GM19328 (cell line): ENCODE data around the gene TMEM30A.

Experiments used
- ATAC-seq: cut with Tn5 transposase; IDR thresholded peaks from one replicate; pipeline ENCODE4 v1.9.1; 2021; ENCODE audit warnings: mild to moderate bottlenecking, moderate library complexity; ENCODE audit not compliant: unreplicated experiment

TMEM30A gene

DNA sequence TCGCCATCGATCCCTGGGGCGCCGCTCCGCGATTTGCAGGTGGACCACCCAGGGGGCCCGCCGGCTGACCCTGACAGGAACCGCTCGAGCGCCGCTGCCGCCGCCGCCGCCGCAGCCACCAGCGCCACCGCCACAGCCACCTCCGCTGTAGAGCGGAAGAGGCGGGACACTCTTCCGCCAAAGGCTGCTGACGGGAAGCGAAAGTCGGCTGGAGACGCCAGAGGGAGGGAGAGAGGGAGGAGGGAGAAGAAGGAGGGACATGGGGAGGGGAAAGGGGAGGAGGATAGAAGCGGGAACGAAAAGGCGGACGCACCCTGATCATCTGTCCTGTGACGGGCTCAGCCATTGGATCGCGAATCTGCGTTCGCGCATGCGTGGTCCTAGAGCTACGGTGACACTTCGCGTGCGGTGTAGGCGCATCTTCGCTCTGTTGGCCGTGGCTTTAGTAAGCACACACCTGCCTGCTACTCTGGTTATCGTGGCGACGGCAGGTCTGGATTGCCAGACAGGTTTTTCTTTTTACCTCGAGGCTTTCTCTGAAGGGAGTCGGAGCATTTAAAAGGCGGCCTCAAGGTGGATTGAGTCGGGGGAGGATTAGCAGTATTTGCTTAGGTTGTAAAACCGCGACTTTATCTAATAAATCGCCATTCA is at the start of gene TMEM30A:
Gene TMEM30A (minus strand): TSS at position 161 of the 651 bp plus-strand sequence. CDS start 154 bp downstream, at position 7.
- ATAC-seq, result peak; percentile 89

- ATAC-seq, result no peak
Observed at GRCh38 chr6:75333676-75334200, 49.1 kb upstream of the TMEM30A start.

DNA sequence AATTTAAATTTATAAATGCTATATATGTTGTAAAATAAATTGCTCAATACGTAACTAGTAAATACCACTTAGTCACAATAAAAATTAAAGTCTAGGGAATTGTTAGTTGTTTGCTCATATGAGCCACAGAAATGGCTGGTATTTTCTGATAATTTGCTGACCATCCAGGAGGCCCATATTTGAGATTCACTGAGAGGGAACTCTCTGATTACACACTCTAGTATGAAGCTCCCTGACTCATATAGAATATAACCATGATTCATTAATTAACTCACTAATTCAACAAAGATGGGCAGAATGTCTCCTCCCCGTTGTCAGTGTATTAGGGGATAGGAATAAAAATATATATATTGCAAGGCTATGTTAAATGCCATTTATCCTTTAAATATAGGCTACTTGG is 46.6 kb upstream of the TMEM30A start:
- ATAC-seq, result no peak

GRCh38 chr6:75329703-75330102 is 45.1 kb upstream of the TMEM30A start:
- ATAC-seq, result no peak

GRCh38 chr6:75327807-75328206 is 43.2 kb upstream of the TMEM30A start:
- no peak for ATAC-seq

DNA sequence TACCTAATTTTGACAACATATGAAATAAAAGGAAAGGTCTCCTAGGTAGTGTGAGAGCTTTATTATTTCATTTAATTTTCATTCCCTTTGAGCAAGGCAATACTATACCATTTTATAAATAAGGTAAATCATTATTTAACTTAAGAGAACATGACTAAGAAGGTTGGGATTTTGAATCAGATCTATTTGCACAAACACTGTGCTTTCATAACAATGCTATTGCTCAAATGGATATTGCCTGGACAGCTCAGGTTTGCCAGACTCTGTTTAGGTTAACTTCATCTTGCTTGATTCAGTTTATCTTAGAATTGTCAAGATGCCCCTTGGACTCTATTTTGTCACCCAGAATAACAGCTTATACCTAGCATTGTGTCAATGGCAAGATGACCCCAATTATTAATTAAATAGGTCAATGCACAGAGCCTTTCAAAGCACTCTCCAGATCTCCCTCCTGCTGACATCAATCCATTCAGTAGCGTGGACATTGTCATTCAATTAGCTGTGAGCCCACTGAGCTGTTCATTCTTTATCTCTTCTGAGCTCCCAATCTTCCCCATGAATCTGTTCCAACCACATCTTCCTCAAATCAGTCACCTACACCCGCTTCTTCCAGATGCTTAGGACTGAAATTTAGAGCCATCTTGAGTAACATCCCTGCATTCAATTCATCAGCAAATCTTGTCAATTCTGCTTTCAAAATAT is 42.1 kb upstream of the TMEM30A start:
- no peak for ATAC-seq

DNA sequence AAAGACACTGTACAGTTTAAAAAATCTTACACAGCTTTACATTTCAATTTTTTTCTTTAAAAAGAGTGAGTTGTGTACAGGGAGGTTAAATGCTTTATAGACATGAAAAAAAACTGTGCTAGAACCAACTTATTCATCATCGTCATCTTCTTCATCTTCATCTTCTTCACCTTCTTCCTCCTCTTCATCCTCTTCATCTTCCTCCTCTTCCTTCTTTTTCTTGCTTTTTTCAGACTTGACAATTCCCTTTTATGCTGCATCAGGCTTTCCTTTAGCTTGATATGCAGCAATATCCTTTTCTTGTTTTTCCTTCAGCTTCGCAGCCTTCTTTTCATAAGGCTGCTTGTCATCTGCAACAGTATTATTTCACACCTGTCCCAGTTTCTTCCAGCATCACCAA is 34.3 kb upstream of the TMEM30A start:
- ATAC-seq, result no peak

DNA sequence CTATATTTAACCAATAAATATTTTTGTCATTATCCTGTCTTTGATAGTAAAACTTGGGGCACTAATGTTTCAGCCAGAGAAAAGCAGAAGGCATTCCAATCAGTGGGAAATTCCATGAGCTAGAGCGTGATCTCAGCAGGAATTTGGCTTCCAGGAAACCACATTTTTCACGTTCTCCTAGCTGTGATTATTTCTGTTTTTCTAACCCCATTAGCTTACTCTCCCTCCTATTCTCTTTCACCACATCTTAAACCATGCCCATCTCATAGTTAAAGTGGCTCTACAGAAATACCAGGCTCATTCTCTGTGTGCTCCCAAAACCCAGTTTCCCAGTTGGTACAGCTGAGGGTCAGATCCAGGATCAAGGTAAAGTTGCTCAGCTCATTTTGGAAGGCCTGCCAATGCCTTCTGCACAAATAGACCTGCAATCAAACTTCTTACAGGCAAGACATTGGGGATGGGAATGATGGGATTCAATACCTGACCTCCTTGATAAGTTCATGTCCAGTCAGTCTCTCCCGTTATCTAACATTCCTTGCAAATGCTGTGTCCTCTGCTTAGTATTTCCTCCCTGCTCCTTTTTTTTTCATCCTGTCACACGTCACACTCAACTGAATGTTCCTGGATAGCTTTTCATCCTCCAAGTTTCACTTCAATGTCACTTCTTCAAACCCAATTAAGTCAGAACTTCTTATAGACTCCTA is 33.1 kb upstream of the TMEM30A start:
- no peak for ATAC-seq

DNA sequence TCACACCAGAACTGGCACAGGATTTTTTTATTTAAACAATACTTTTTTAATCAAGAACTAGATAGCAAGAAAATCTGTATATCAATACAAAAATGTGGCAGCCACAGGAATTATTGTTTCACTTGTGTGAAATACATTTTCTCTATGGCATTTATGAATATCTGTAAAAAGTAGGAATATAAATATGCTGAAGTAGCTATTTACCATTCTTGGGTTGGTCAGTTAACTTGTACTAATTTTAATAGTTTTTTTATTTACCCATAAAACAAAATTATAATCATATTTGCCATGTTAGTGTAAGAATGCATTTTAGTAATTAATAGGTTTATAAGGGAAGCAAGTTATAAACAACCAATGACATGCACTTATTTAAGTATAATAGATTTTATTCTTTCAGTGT is 31.4 kb upstream of the TMEM30A start:
- no peak for ATAC-seq

GRCh38 chr6:75308250-75308988 is 23.8 kb upstream of the TMEM30A start:
- ATAC-seq, result no peak

DNA sequence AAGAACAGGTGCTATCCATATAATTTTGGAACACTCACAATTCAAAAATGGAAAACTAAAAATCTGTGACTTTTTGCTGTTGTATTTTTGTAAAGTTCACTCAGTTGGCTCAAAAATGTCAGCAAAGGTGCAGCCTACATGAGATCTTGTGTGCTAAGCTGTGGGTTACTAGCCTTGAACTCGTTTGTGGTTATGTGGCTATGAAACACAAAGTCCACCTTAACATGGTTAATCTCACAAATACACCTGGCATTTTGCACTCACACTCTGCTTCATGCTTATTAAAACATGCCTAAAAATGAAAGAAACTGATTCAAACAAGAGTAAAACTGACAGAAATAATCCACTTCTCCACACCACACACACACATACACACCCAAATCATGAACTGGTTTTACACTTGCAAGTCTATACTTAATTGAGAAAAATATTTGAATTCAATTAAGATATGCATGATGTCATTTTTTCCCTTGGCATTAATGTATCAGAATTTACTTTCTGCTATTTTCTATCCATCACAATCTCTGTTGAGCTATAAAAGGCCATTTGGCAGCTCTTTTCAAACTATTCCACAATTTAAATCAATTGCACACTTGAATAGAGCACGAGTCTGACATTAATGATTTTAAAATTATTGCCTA is 22.9 kb upstream of the TMEM30A start:
- ATAC-seq, result no peak

DNA sequence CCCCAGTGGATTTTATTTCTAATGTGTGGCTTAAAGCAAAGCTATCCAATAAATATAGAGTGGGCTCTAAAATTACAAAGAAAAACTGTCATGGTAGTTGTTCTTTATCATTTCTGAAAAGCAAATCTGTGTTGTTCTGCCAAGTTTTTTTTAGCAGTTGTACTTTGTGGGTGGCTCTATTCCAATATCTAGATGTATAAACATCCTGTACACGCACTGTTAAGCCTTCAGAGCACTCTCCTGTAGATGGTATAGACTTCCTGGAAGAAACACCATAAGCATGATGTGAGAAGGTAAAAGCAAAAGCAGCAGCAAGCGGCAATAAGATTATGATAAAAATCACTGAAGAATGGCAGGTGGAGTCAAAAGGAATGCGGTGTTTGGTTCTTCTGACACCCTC is 21.5 kb upstream of the TMEM30A start:
- no peak for ATAC-seq

DNA sequence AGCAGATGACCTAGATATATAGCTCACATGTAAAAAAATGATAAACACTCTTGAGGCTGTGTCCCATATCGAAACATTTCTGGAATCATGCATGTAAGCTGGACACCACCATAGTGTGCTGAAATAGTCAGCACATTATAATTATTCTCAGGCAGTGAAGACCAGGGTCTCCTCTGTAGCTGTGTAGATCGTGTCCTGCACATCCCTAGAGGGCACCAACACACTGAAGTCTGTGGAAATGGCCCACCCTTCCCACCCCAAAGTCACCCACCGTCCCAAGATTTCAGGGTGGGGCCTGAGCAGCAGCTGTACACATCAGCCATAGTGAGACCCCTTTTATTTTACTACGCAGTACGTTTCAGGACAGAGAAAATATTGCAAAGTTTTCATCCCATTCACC is 21.0 kb upstream of the TMEM30A start:
- ATAC-seq, result no peak

- ATAC-seq, result no peak
Observed at GRCh38 chr6:75302280-75302679, 17.7 kb upstream of the TMEM30A start.

- no peak for ATAC-seq
Observed at GRCh38 chr6:75301537-75301936, 16.9 kb upstream of the TMEM30A start.

DNA sequence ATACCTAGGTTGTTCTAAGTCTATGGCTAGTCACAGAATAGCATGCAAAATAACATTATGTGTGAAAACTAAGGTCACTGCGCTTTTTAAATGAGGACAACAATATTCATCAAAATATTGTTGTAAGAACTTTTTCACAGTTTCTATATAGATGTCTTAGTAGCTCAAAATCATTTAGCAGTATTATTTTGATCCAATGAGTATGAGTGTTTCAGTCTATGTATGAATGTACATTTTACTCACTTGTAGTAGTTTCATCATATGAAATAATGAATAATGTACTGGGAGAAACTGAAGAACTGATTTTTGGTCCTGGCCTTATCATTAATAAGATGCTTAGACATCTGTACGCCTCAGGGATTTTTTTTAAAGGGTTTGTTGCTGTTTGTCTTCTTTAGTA is 16.5 kb upstream of the TMEM30A start:
- ATAC-seq, result no peak

- no peak for ATAC-seq
Observed at GRCh38 chr6:75300531-75300855, 15.9 kb upstream of the TMEM30A start.

- ATAC-seq, result no peak
Observed at GRCh38 chr6:75299801-75300530, 15.4 kb upstream of the TMEM30A start.

GRCh38 chr6:75296811-75297779 is 12.5 kb upstream of the TMEM30A start:
- no peak for ATAC-seq
